ENCODE data around the gene FANCC.

FANCC gene

GRCh38 chr9:95137587-95138145, 179.8 kb downstream of the FANCC start:
- TF ChIP-seq TEAD4 (IDR thresholded peaks at IDR 0.05) (no peak), NFIC (IDR thresholded peaks at IDR 0.05) (no peak), CREB1 (IDR thresholded peaks at IDR 0.05; ENCODE audit: low read depth) (no peak), RAD21 (IDR thresholded peaks at IDR 0.05; ENCODE audit: low read depth) (no peak), MAX (IDR thresholded peaks at IDR 0.05) (no peak), YY1 (IDR thresholded peaks at IDR 0.05; ENCODE audit: low read depth) (no peak), TAF1 (IDR thresholded peaks at IDR 0.05; ENCODE audit: low read depth) (no peak), ZBTB7A (IDR thresholded peaks at IDR 0.05; ENCODE audit: low read depth) (no peak), REST (IDR thresholded peaks at IDR 0.05; ENCODE audit: low read depth) (no peak), EGR1 (IDR thresholded peaks at IDR 0.05) (no peak), CEBPB (IDR thresholded peaks at IDR 0.05) (no peak), TCF12 (IDR thresholded peaks at IDR 0.05; ENCODE audit: low read depth) (no peak), EP300 (IDR thresholded peaks at IDR 0.05; ENCODE audit: borderline replicate concordance) (no peak), USF1 (IDR thresholded peaks at IDR 0.05) (no peak), FOXM1 (IDR thresholded peaks at IDR 0.05; ENCODE audit: borderline replicate concordance, low read depth) (no peak)

GRCh38 chr9:95135756-95136155, 181.8 kb downstream of the FANCC start:
- TF ChIP-seq EGR1 (IDR thresholded peaks at IDR 0.05) = no peak
- no peak for TF ChIP-seq TAF1 (IDR thresholded peaks at IDR 0.05; ENCODE audit: low read depth)
- TF ChIP-seq MAX (IDR thresholded peaks at IDR 0.05) = no peak
- TF ChIP-seq TEAD4 (IDR thresholded peaks at IDR 0.05) = no peak
- no peak for TF ChIP-seq ZBTB7A (IDR thresholded peaks at IDR 0.05; ENCODE audit: low read depth)
- TF ChIP-seq CREB1 (IDR thresholded peaks at IDR 0.05; ENCODE audit: low read depth) = no peak
- no peak for TF ChIP-seq TCF12 (IDR thresholded peaks at IDR 0.05; ENCODE audit: low read depth)
- TF ChIP-seq CEBPB (IDR thresholded peaks at IDR 0.05) = no peak
- TF ChIP-seq YY1 (IDR thresholded peaks at IDR 0.05; ENCODE audit: low read depth) = no peak
- no peak for TF ChIP-seq EP300 (IDR thresholded peaks at IDR 0.05; ENCODE audit: borderline replicate concordance)

GRCh38 chr9:95134457-95134881, 183.0 kb downstream of the FANCC start:
- TF ChIP-seq CREB1 (IDR thresholded peaks at IDR 0.05; ENCODE audit: low read depth) (no peak), FOXM1 (IDR thresholded peaks at IDR 0.05; ENCODE audit: borderline replicate concordance, low read depth) (no peak), REST (IDR thresholded peaks at IDR 0.05; ENCODE audit: low read depth) (no peak), NFIC (IDR thresholded peaks at IDR 0.05) (no peak), TCF12 (IDR thresholded peaks at IDR 0.05; ENCODE audit: low read depth) (no peak), USF1 (IDR thresholded peaks at IDR 0.05) (no peak), TAF1 (IDR thresholded peaks at IDR 0.05; ENCODE audit: low read depth) (no peak), YY1 (IDR thresholded peaks at IDR 0.05; ENCODE audit: low read depth) (no peak), CEBPB (IDR thresholded peaks at IDR 0.05) (no peak), EGR1 (IDR thresholded peaks at IDR 0.05) (no peak), EP300 (IDR thresholded peaks at IDR 0.05; ENCODE audit: borderline replicate concordance) (no peak), RAD21 (IDR thresholded peaks at IDR 0.05; ENCODE audit: low read depth) (no peak), TEAD4 (IDR thresholded peaks at IDR 0.05) (no peak), ZBTB7A (IDR thresholded peaks at IDR 0.05; ENCODE audit: low read depth) (no peak), MAX (IDR thresholded peaks at IDR 0.05) (no peak)

- TF ChIP-seq CEBPB (IDR thresholded peaks at IDR 0.05) = no peak
- no peak for TF ChIP-seq EP300 (IDR thresholded peaks at IDR 0.05; ENCODE audit: borderline replicate concordance)
- TF ChIP-seq NFIC (IDR thresholded peaks at IDR 0.05) = no peak
- no peak for TF ChIP-seq EGR1 (IDR thresholded peaks at IDR 0.05)
- no peak for TF ChIP-seq FOXM1 (IDR thresholded peaks at IDR 0.05; ENCODE audit: borderline replicate concordance, low read depth)
- TF ChIP-seq RAD21 (IDR thresholded peaks at IDR 0.05; ENCODE audit: low read depth) = no peak
- TF ChIP-seq REST (IDR thresholded peaks at IDR 0.05; ENCODE audit: low read depth) = no peak
- no peak for TF ChIP-seq CREB1 (IDR thresholded peaks at IDR 0.05; ENCODE audit: low read depth)
- no peak for TF ChIP-seq USF1 (IDR thresholded peaks at IDR 0.05)
These were observed 184.2 kb downstream of the FANCC start for GRCh38 chr9:95133325-95133705.

All from Ishikawa (cell line).